T-helper 2 cell treated with Interferon-gamma antibody and Interleukin-4, amounts not matched to agents 100 ng/mL and 5 ng/mL, for 36 hours (primary cell): ENCODE results near the gene KRR1. TPM values are rescaled to one million over a fixed set of nuclear protein-coding genes. Genes with fewer than 3 reads are reported as not detected.

Experiments used
- intact Hi-C: fragments of 100-400 bp; cut with micrococcal nuclease; formaldehyde crosslinking; loops from one replicate; pipeline ENCODE4 v1.15.1; 2023
- total RNA-seq: library from RNA; stranded (reverse); gene quantifications from 2 replicates; pipeline ENCODE4 v1.2.3, GENCODE V29; 2022

The KRR1 gene
- 79.6 and 80.6 TPM in 2 replicates for total RNA-seq

- intact Hi-C loops: loop anchor here (1.0 to 10.0 kb wide), 13 partner anchors 31 to 1253 kb away; partner anchors contain the start of genes ATXN7L3B, BBS10, GLIPR1 and GLIPR1L1
These were observed at the start of gene KRR1 for GRCh38 chr12:75511116-75512048. Gene KRR1, minus strand, starts transcription at chr12:75511609. Its CDS starts 12 bp downstream, at chr12:75511597.

GRCh38 chr12:75560167-75560566 is 48.8 kb upstream of the KRR1 start:
- intact Hi-C loops: no loop called here

GRCh38 chr12:75558287-75558686 is 46.9 kb upstream of the KRR1 start:
- intact Hi-C loops: no loop called here

GRCh38 chr12:75556311-75556899 is 45.0 kb upstream of the KRR1 start:
- intact Hi-C loops: no loop called here

GRCh38 chr12:75554556-75554880 is 43.1 kb upstream of the KRR1 start:
- intact Hi-C loops: no loop called here

GRCh38 chr12:75553836-75554555 is 42.6 kb upstream of the KRR1 start:
- intact Hi-C loops: no loop called here

GRCh38 chr12:75553398-75553797 is 42.0 kb upstream of the KRR1 start:
- intact Hi-C loops: no loop called here

GRCh38 chr12:75551477-75551876 is 40.1 kb upstream of the KRR1 start:
- intact Hi-C loops: no loop called here

GRCh38 chr12:75550401-75551240 is 39.2 kb upstream of the KRR1 start:
- intact Hi-C loops: no loop called here

GRCh38 chr12:75549989-75550388 is 38.6 kb upstream of the KRR1 start:
- intact Hi-C loops: no loop called here

- intact Hi-C loops: no loop called here
These were observed 37.5 kb upstream of the KRR1 start for GRCh38 chr12:75548879-75549278.

GRCh38 chr12:75545636-75546035 is 34.2 kb upstream of the KRR1 start:
- intact Hi-C loops: no loop called here

GRCh38 chr12:75543529-75543928 is 32.1 kb upstream of the KRR1 start:
- intact Hi-C loops: no loop called here

GRCh38 chr12:75542942-75543341 is 31.5 kb upstream of the KRR1 start:
- intact Hi-C loops: no loop called here

- intact Hi-C loops: no loop called here
These were observed 28.5 kb upstream of the KRR1 start for GRCh38 chr12:75539889-75540288.

- intact Hi-C loops: no loop called here
These were observed 21.8 kb upstream of the KRR1 start for GRCh38 chr12:75533239-75533638.

GRCh38 chr12:75529826-75530225 is 18.4 kb upstream of the KRR1 start:
- intact Hi-C loops: loop anchor here (5.0 kb wide), 1 partner anchor 287 kb away; no protein-coding TSS in a partner anchor

GRCh38 chr12:75529316-75529715 is 17.9 kb upstream of the KRR1 start:
- intact Hi-C loops: loop anchor here (5.0 kb wide), 1 partner anchor 288 kb away; no protein-coding TSS in a partner anchor

- intact Hi-C loops: loop anchor here (5.0 kb wide), 1 partner anchor 289 kb away; no protein-coding TSS in a partner anchor
These were observed 17.3 kb upstream of the KRR1 start for GRCh38 chr12:75528692-75529091.

GRCh38 chr12:75528272-75528671 is 16.9 kb upstream of the KRR1 start:
- intact Hi-C loops: loop anchor here (5.0 kb wide), 1 partner anchor 289 kb away; no protein-coding TSS in a partner anchor
